Stimulated activated CD8-positive, alpha-beta memory T cell treated with anti-CD3 and anti-CD28 coated beads, Interleukin-7, amount 100 ng/mL, for 1 hour (primary cell): ENCODE data around the gene P2RX3.

Experiments
- DNase-seq, 2 donors: peaks; one replicate each; pipeline ENCODE4 v3.0.0-alpha.2; 2020; ENCODE audit warnings: low read depth in 2 of 2

The P2RX3 gene

GRCh38 chr11:57309106-57310059, 28.8 kb upstream of the P2RX3 start:
- DNase-seq, result no peak

- DNase-seq, result no peak
Observed at GRCh38 chr11:57310091-57310490, 28.1 kb upstream of the P2RX3 start.

GRCh38 chr11:57310630-57311086, 27.5 kb upstream of the P2RX3 start:
- DNase-seq, result no peak

- DNase-seq, result no peak
Observed at GRCh38 chr11:57311109-57311936, 26.8 kb upstream of the P2RX3 start.

GRCh38 chr11:57312511-57313021, 25.6 kb upstream of the P2RX3 start:
- no peak for DNase-seq

GRCh38 chr11:57313071-57313787, 24.9 kb upstream of the P2RX3 start:
- DNase-seq, result no peak

GRCh38 chr11:57313788-57314135, 24.4 kb upstream of the P2RX3 start:
- DNase-seq, result no peak

GRCh38 chr11:57314221-57314973, 23.8 kb upstream of the P2RX3 start:
- DNase-seq, result no peak

- DNase-seq, result no peak
Observed at GRCh38 chr11:57315491-57315890, 22.7 kb upstream of the P2RX3 start.

- DNase-seq, result no peak
Observed at GRCh38 chr11:57316017-57316416, 22.1 kb upstream of the P2RX3 start.

- no peak for DNase-seq
Observed at GRCh38 chr11:57318178-57318577, 20.0 kb upstream of the P2RX3 start.

GRCh38 chr11:57320067-57320718, 18.0 kb upstream of the P2RX3 start:
- DNase-seq, result no peak

- DNase-seq, result no peak
Observed at GRCh38 chr11:57320719-57321387, 17.3 kb upstream of the P2RX3 start.

GRCh38 chr11:57321388-57322255, 16.5 kb upstream of the P2RX3 start:
- DNase-seq, result no peak

GRCh38 chr11:57322256-57323166, 15.6 kb upstream of the P2RX3 start:
- DNase-seq, result no peak

- DNase-seq, result no peak
Observed at GRCh38 chr11:57323167-57323854, 14.8 kb upstream of the P2RX3 start.

- DNase-seq, result no peak
Observed at GRCh38 chr11:57323855-57324153, 14.3 kb upstream of the P2RX3 start.
